SH-SY5Y (cell line): Measurements from ENCODE around the gene PIEZO2.

Experiments used
- GATA2 ChIP-seq: IDR thresholded peaks from 2 replicates; pipeline ENCODE4 v1.6.1; 2011; ENCODE audit warnings: mild to moderate bottlenecking, low read depth, low read length
- GATA3 ChIP-seq: IDR thresholded peaks from 2 replicates; pipeline ENCODE4 v1.6.1; 2011; ENCODE audit warnings: low read depth, mild to moderate bottlenecking, low read length, moderate library complexity

- TF ChIP-seq GATA3 (no peak), GATA2 (no peak)
These were observed 270.7 kb downstream of the PIEZO2 start for GRCh38 chr18:10878703-10879102.
